Breast epithelium (tissue), 4 donors: Measurements from ENCODE around the gene PALM3. TPM values are rescaled to one million over a fixed set of nuclear protein-coding genes. Genes with fewer than 3 reads are reported as not detected.
"Not testable (repeated sequence)": the region's sequence is repeated elsewhere in the genome, so short reads cannot be mapped to it uniquely, and the experiment has no call there.

ENCODE experiments used
- DNase-seq, 2 donors: peaks; one replicate each; pipeline ENCODE4 v3.0.0-alpha.2; 2019; ENCODE audit warnings: low spot score in 2 of 2
- H3K27ac ChIP-seq, 2 donors: fragments of 200-600 bp; sonication (generic) in 1 of 2; one replicate each; pipeline ENCODE4 v1.5.1; 2016 to 2019; ENCODE audit warnings: mild to moderate bottlenecking in 1 of 2
- H3K27me3 ChIP-seq, 2 donors: fragments of 200-600 bp; sonication (generic) in 1 of 2; one replicate each; pipeline versions ENCODE4 v1.5.1 to v1.6.0; 2017 to 2019; ENCODE audit warnings: control low read depth in 1 of 2, mild to moderate bottlenecking in 1 of 2
- H3K36me3 ChIP-seq: fragments of 200-600 bp; one replicate; pipeline ENCODE4 v1.5.1; 2019
- H3K4me1 ChIP-seq, 2 donors: fragments of 200-600 bp; sonication (generic); one replicate each; pipeline ENCODE4 v1.5.1; 2016 to 2019; ENCODE audit warnings: control low read depth in 1 of 2
- H3K4me3 ChIP-seq, 3 donors: fragments of 200-600 bp; sonication (generic); 1 replicate in 2 of 3; 2 replicates in 1 of 3; pipeline ENCODE4 v1.5.1; 2016 to 2019; ENCODE audit warnings: mild to moderate bottlenecking in 3 of 3, moderate library complexity in 2 of 3
- H3K9me3 ChIP-seq, 2 donors: fragments of 200-600 bp; sonication (generic) in 1 of 2; one replicate each; pipeline ENCODE4 v1.5.1; 2016 to 2019; ENCODE audit warnings: control low read depth in 1 of 2
- POLR2A ChIP-seq: fragments of 450-650 bp; IDR thresholded peaks from one replicate; pipeline ENCODE4 v1.6.1; 2016; ENCODE audit warnings: antibody characterized with exemption, mild to moderate bottlenecking, moderate library complexity
- POLR2AphosphoS5 ChIP-seq, 3 donors: sonication (generic); formaldehyde crosslinking; IDR thresholded peaks; one replicate each; pipeline ENCODE4 v1.6.1; 2017; ENCODE audit warnings: antibody characterized with exemption in 3 of 3
- intact Hi-C: fragments of 100-400 bp; cut with DNase I; formaldehyde crosslinking; loops from one replicate; pipeline ENCODE4 v1.15.1; 2023; ENCODE audit warnings: low total_unique reads
- total RNA-seq, 3 donors: library from RNA; depleted of rRNA; stranded (reverse); fragments of >200 nt; gene quantifications; one replicate each; pipeline ENCODE4 v1.1.0, GENCODE V29; 2016
- TF ChIP-seq, protein P1 (sequence below), 3 donors: fragments of 450-650 bp; IDR thresholded peaks; one replicate each; pipeline ENCODE4 v1.5.1; 2016 to 2017; ENCODE audit warnings: antibody characterized with exemption in 3 of 3, mild to moderate bottlenecking in 3 of 3, moderate library complexity in 3 of 3

Gene PALM3
- total RNA-seq, 3 donors from 2014 or later, result 2.5 to 3.9 TPM; not detected in 1

DNA sequence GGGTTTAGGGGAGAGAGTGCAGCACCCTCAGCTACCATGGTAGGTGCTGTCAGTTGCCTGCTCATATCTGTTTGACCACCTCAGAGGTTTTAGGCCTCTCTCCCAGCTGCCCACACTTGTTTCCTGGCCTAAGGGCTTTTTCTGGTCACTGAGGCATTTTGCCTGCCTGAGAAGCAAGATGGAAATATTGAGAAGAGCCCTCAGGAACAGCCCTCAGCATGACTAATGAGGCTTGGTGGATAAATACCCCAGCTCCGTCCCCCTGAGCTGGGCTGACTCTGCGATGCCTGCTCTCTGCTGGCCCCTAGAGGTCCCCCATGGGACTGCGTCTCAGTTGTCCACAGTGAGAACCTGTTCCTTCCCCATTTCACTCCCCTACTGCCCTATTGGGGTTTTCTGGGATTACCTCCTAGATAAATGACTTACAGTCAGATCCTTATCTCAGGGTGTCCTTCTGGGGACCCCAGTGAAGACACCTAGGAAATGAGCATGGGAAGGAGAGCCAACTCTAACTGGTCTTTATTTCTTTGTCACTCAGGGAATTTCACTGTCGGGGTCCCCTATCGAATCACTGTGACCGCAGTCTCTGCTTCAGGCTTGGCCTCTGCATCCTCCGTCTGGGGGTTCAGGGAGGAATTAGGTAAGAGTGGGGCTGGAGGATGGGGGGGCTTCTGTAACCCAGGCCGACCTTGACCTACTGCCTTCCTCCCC lies 13.3 kb downstream of the PALM3 start:
- no peaks in the 10 kb centered on the region for H3K36me3 ChIP-seq
- TF ChIP-seq, protein P1, sequence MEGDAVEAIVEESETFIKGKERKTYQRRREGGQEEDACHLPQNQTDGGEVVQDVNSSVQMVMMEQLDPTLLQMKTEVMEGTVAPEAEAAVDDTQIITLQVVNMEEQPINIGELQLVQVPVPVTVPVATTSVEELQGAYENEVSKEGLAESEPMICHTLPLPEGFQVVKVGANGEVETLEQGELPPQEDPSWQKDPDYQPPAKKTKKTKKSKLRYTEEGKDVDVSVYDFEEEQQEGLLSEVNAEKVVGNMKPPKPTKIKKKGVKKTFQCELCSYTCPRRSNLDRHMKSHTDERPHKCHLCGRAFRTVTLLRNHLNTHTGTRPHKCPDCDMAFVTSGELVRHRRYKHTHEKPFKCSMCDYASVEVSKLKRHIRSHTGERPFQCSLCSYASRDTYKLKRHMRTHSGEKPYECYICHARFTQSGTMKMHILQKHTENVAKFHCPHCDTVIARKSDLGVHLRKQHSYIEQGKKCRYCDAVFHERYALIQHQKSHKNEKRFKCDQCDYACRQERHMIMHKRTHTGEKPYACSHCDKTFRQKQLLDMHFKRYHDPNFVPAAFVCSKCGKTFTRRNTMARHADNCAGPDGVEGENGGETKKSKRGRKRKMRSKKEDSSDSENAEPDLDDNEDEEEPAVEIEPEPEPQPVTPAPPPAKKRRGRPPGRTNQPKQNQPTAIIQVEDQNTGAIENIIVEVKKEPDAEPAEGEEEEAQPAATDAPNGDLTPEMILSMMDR (IDR thresholded peaks at IDR 0.05), result peak; percentile 44 to 56 (median 45)
- no peak for TF ChIP-seq POLR2A
- H3K27me3 ChIP-seq, result no peaks in the 10 kb centered on the region
- H3K9me3 ChIP-seq, result peaks cover 0 to 6% of the 10 kb centered on the region in 2 donors
- no peak overlapping the region for H3K4me3 ChIP-seq
- H3K4me1 ChIP-seq, result no peaks in the 10 kb centered on the region
- DNase-seq, result no peak
- intact Hi-C loops, result no loop called here
- no peak overlapping the region for H3K27ac ChIP-seq

DNA sequence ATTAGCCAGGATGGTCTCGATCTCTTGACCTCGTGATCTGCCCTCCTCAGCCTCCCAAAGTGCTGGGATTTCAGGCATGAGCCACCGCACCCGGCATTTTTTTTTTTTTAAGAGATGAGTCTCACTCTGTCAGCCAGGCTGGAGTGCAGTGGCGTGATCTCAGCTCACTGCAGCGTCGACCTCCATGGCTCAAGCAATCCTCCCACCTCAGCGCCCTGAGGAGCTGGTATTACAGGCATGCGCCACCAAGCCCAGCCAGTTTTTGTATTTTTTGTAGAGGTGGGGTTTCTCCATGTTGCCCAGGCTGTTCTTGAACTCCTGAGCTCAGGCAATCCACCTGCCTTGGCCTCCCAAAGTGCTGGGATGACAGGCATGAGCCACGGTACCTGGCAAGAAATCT lies 14.0 kb downstream of the PALM3 start:
- H3K27ac ChIP-seq, DNase-seq, intact Hi-C loops, H3K36me3 ChIP-seq, H3K4me1 ChIP-seq, H3K4me3 ChIP-seq, H3K9me3 ChIP-seq, H3K27me3 ChIP-seq: not testable (repeated sequence)

DNA sequence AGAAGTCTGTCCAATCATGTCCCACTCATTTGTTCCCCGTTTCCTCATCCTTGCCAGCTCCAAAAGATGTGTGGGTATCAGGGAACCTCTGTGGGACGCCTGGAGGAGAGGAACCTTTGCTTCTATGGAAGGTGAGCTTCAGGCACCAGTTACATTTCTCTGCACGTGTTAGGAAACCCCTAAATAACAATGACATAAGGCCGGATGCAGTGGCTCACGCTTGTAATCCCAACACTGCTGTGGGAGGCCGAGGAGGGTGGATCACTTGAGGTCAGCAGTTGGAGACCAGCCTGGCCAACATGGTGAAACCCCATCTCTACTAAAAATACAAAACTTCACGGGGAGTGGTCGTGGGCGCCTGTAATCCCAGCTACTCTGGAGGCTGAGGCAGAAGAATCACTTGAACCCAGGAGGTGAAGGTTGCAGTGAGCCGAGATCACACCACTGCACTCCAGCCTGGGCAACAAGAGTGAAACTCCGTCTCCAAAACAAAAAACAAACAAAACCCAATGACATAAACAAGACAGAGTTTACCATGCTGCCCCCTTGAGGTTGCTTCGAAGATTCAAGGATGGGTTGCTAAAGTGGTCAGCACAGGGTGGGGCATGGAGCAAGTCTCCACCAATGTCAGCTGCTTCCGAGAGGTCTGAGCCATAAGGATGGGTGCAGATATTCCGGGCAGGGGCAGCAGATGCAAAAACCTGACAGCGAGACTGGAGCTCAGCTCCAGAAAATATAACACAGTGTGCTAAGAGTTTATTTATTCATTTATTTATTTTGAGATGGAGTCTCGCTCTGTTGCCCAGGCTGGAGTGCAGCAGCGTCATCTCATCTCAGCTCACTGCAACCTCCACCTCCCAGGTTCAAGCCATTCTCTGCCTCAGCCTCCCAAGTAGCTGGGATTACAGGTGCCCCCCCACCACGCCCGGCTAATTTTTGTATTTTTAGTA lies 18.9 kb downstream of the PALM3 start:
- intact Hi-C loops, H3K27me3 ChIP-seq, H3K4me1 ChIP-seq, H3K36me3 ChIP-seq, H3K9me3 ChIP-seq, DNase-seq: not testable (repeated sequence)
- H3K4me3 ChIP-seq, result peak overlapping the region in 1 of 3 donors; percentile 28
- H3K27ac ChIP-seq, result peak overlapping the region; percentile 66 to 72
- TF ChIP-seq, protein P1 (IDR thresholded peaks at IDR 0.05), result peak; percentile 46 to 53 (median 48)

DNA sequence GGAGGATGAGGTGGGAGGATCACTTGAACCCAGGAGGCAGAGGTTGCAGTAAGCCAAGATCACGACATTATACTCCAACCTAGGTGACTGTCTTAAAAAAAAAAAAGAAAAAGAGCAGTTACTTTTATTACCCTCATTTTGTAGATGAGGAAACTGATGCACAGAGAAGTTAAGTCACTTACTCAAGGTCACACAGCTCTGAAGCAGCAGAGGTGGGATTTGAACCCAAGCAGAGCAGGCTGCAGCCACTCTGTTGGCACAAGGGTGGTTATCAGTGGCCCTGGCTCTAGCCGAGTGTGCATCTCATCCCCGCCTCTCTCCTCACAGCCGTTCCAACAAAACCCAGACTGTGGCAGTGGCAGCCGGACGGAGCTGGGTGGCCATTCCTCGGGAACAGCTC lies 22.7 kb downstream of the PALM3 start:
- H3K27ac ChIP-seq, result no peak overlapping the region
- TF ChIP-seq POLR2AphosphoS5 (IDR thresholded peaks at IDR 0.05), result no peak
- no peak for TF ChIP-seq POLR2A
- TF ChIP-seq, protein P1 (IDR thresholded peaks at IDR 0.05), result no peak
- no peaks in the 10 kb centered on the region for H3K4me1 ChIP-seq
- DNase-seq, result no peak
- intact Hi-C loops, result no loop called here
- H3K9me3 ChIP-seq, result no peaks in the 10 kb centered on the region
- no peaks in the 10 kb centered on the region for H3K27me3 ChIP-seq
- H3K4me3 ChIP-seq, result no peak overlapping the region
- no peaks in the 10 kb centered on the region for H3K36me3 ChIP-seq

- Histone ChIP-seq H3K27me3 (no peaks in the 10 kb centered on the region), H3K4me3 (no peak overlapping the region), H3K4me1 (peaks cover 0 to 4% of the 10 kb centered on the region in 2 donors), H3K9me3 (no peaks in the 10 kb centered on the region), H3K27ac (no peak overlapping the region), H3K36me3 (no peaks in the 10 kb centered on the region)
- intact Hi-C loops, result no loop called here
- DNase-seq, result no peak
- TF ChIP-seq POLR2AphosphoS5 (IDR thresholded peaks at IDR 0.05) (no peak), POLR2A (no peak)
- TF ChIP-seq, protein P1 (IDR thresholded peaks at IDR 0.05), result no peak
These were observed 26.2 kb downstream of the PALM3 start for GRCh38 chr19:14035706-14036105.

DNA sequence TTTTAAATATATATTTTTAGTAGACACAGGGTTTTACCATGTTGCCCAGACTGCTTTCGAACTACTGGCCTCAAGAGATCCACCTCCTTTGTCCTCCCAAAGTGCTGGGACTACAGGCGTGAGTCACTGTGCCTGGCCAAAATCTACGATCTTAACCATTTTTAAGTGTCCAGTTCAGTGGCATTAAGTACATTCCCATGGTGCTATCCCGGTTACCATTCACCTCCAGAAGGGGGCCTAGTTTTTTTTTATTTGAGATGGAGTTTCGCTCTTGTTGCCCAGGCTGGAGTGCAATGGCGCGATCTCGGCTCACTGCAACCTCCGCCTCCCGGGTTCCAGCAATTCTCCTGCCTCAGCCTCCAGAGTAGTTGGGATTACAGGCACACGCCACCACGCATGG lies 26.7 kb downstream of the PALM3 start:
- H3K36me3 ChIP-seq, H3K4me1 ChIP-seq, H3K4me3 ChIP-seq, intact Hi-C loops, H3K27me3 ChIP-seq, H3K27ac ChIP-seq, H3K9me3 ChIP-seq, DNase-seq: not testable (repeated sequence)
